Epithelial cell of prostate (primary cell): ENCODE data around the gene RAB20.
"Not testable (repeated sequence)": the region's sequence is repeated elsewhere in the genome, so short reads cannot be mapped to it uniquely, and the experiment has no call there.

Source experiments
- DNase-seq: peaks from one replicate; pipeline ENCODE4 v3.0.0-alpha.2; 2011; ENCODE audit warnings: low read depth, low spot score
- H3K27ac ChIP-seq: fragments of 450-650 bp; 2 replicates; pipeline ENCODE4 v1.5.1; 2017; ENCODE audit warnings: mild to moderate bottlenecking

The RAB20 gene

DNA sequence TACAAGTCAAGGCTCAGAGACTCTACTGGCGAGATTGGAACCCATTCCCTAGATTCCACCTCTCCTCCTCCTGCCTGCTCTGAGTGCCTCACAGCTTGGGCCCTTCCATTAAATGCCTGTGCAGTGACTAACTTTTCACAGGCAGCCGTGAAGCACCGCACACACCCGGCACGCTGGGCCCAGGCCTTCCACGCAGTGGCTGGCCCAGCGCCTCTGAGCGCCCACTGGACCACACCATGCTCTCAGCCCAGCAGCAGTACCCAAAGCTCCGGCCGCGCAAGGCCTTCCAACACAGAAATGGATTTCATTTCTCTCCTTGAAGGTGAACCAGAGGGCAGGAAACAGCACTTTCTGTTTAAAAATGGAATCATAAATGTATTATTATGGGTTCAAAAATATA lies 26.0 kb downstream of the RAB20 start:
- H3K27ac ChIP-seq = no peak overlapping the region
- DNase-seq = no peak

DNA sequence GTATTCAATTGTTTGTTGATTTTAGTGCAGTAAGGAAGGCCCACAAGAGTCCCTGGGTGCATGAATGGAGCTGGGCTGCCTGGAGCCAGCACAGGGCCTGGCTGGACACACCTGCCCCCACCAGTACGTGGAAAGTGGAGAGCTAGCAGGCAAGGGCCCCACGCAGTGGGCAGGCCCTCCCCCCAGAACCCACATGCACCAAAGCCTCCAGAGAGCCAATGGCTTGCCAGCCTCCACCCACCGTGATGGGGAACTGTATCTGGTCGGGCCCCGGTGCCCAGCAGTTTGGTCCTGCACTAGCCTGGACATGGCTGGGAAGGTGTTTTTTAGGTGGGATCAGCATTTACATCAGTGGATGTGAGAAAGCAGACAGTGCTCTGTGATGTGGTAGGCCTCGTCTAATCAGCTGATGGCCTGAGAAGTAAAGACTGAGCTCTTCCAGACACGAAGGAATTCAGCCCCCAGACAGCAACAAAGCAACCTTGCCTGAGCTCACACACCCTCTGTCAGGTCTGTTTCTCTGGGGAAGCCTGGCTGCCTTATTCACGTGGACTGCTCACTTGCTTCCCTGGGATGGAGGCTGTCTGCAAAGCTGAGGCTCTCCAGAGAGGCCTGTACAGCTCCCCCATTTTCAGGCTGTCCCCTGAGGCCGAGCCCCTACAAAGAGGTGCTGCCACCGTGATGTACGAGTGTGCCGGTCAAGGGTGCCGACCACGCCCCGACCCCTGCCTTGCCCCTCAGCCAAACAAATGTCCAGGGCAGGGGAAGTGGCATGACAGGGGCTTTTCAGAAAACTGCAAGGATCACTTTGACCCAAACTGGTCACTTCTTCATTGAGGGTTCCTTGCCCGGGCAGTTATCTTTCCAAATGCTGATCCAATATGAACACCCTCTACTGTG lies 27.5 kb downstream of the RAB20 start:
- H3K27ac ChIP-seq = no peak overlapping the region
- DNase-seq = no peak

DNA sequence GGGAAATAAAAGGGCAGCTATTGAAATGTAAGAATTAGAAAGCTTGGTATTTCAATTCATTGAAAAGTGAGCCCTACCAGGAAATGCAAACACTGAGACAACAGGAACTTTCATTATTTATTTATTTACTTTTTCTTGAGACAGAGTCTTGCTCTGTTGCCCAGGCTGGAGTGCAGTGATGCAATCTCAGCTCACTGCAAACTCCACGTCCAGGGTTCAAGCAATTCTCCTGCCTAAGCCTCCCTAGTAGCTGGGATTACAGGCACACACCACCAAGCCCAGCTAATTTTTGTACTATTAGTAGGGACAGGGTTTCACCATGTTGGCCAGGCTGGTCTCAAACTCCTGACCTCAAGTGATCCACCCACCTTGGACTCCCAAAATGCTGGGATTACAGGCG lies 29.3 kb downstream of the RAB20 start:
- not testable (repeated sequence) for H3K27ac ChIP-seq, DNase-seq

DNA sequence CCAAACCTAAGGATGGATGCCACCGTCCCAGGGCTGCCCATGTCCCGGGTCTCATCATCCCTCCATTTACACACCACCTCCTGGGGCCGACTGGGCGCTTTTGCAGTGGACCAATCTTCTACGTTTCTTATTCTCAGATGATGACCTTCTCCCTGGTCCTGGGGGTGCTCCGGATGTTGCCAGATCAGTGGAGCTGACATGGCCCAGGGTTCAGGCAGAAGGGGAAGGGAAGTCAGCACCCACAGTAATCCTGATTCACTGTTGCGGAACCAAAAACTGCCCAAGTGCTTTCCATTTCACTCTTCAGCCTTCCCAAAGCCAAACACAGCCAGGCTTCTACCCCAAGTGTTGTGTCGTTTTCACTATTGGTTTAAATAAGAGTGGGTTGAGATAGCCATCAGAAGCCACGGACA lies 29.8 kb downstream of the RAB20 start:
- DNase-seq = no peak
- no peak overlapping the region for H3K27ac ChIP-seq

DNA sequence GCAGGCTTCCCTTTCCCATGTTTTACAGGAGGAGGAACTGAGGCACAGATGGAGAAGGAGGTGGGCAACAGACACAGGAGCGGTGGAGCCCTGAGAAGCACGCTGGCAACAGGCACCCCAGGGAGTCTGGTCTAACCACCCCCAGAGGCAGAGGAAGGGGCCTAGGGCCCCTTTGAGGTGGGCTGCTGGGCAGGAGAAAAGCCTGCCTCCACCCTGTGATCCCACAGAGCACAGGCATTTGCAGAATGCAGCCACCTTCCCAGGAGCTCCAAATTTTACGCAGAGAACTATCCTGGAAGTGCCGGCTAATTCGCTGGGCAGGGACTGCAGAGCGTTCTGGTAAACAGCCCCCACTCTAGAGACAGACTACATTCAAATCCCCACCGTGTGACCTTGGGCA lies 30.4 kb downstream of the RAB20 start:
- no peak for DNase-seq
- H3K27ac ChIP-seq = no peak overlapping the region

DNA sequence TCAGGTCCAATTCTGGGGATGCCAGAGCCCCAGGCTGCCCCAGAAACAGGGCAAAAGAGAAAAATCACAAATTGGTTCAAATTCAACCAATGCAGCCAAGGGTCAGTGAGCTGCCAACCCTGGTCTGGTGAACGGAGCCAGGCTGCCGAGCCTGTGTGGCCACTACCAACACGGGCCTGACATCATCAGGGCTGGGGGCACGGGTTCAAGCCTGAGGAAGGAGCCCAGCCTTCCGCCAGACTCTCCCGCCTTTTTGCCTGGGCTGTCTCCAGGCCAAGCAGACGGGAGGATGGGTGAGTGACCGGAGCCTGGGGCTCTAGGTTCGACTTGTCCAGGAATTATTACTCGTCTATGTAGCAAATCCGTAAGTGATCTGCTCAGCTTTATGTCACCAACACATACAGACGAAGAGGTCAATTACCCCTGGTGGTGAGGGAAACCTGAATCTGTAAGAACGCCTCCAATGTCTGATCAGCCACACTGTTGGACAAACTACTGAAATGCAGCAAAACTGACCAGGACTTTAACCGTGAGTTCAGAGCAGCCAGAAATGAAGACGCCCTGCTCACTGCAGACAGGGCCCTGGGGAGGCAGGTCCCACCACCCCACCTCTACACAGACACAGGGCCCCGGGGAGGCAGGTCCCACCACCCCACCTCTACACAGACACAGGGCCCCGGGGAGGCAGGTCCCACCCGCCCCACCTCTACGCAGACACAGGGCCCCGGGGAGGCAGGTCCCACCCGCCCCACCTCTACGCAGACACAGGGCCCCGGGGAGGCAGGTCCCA lies 31.8 kb downstream of the RAB20 start:
- no peak for DNase-seq
- no peak overlapping the region for H3K27ac ChIP-seq

DNA sequence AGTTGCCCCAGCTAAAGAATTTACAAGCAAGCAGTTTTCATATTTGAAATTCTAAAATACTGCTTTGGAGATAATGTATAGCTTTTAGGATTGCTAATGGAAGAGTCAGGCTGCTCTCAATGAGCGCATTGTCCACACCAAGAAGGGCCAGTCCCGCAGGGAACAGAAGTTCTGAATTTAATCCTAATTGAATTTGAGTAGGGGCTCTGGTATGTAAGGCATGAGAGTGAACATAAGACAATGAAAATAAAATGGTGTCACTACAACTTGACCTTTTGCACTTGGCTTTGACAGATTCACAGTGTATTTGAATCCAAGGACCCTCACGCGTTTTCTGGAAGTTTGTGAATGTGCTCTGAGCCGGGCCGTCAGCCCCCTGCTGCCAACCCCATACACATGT lies 32.6 kb downstream of the RAB20 start:
- H3K27ac ChIP-seq = no peak overlapping the region
- DNase-seq = no peak

DNA sequence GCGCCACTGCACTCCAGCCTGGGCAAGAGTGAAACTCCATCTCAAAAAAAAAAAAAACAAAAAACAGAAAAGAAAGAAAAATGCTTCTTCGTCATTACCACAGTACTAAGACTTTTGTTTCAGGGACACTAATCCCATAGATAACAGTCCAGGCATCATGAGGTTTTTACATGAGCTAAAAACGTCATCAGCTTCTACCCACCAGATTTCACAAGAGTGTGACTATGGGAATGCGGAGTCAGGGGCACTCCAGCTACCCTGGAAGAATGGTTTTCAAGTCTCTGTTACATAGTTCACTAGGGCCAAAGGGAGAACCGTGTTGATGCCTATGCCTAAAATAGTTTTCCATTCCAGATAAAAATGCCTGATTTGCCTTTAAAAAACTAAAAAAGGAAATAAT lies 33.2 kb downstream of the RAB20 start:
- no peak overlapping the region for H3K27ac ChIP-seq
- no peak for DNase-seq

DNA sequence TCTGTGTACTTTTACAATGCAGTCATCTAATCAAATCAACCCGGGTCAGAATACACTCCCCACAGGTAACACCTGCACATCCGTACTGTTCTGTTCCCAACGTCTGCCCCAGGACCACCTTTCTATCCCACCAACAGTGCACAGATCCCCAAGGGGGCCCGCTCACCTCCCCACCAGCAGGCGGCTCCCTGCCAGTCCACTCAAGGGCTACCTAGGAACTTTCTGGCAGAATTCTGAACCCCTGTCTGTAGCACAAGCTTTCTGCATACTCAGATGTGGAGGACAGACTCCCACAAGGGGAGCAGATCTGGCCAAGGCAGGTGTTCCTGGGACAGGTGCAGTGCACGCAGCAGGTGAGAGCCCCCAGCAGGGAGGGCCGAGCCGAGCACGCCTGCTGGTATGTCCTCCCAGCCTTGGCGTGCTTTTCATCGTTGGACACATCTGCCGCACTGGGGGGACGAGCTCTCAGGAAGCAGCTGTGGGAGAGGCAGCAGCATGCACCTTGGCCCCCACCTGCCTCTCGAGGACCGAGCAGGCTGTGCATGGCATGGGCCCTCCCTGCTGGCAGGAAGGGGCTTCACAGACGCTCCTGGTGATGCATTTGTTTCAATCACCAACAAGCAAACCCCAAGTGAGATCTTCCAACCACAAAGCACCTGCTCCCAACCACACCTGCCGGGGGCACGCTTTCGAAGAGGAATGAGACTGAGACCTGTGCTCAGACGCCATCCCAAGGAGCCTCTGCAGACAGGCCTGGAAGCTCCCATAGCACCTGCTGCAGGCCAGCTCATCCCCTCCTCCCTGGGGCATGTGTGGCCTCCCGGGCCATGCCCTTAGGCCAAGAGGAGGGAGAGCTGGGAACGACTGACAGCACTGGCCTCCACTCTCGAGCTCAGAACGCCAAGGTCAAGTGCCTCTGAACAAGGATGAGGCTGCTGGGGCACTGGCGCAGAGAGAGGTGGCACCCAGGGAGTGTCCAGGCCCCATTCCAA lies 35.9 kb downstream of the RAB20 start:
- H3K27ac ChIP-seq = no peak overlapping the region
- DNase-seq = no peak

DNA sequence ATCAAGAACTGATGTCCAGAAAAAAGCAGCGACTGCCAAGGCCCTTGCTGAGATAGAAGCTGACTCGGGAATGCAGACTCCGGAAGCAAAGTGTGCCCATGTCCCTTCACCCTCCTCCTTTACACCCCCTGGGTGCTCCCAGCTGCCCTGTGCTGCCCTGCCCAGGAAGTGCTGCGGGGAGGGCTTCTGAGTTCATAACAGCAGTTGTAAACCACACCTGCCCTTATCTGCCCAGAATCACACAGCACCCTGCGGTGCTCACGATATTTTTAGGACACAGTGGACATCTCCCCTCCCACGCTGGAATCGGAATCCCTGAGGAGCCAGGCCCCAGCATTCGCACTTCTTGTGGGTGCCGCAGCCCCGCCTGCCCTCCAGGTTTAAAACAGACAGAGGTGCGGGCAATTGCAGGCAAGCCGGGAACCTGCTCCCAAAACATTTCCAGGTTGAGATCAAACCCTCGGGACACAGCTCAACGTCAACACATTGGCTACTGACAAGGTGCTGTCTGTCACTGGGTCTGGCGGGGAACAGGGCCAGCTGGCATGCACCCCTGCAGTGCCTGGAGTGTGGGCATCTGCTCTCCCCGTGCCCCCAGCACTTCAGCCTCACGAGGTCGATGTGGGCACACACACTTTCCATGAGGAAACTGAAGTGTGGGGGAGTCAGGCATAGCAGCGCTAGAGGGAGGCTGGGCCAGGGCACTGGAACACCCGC lies 36.8 kb downstream of the RAB20 start:
- no peak for DNase-seq
- no peak overlapping the region for H3K27ac ChIP-seq

DNA sequence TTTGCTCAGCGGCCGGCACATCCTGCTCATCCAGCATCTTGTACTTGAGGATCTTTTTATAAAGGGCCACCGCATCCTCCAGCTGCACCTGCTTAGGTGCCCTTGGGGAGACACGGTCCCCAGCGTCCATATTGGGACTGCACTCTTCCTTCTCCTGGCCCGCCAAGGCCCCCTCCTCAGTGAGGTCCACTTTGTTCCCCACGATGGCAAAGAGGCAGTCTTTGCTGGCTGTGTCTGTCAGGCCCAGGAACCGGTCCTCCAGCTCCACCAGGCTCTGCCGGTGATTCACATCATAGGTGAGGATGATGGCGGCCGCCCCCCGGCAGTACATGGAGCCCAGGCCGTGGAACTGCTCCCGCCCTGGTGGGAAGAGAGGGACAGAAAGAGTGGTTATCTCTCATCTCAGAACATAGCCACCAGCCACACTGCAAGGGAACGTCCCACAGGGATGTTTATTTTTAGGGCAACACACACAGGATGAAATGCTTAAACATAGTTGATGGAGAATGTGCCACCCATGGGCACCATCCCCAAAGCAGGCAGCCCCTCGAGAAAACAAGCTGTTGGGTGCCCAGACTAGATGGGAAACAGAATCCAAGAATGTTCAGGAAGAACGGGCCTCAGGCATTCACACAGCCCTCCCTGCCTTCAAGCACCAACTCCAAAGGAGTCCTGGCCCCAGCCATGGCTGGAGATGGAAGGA lies 37.5 kb downstream of the RAB20 start:
- H3K27ac ChIP-seq = no peak overlapping the region
- DNase-seq = no peak

DNA sequence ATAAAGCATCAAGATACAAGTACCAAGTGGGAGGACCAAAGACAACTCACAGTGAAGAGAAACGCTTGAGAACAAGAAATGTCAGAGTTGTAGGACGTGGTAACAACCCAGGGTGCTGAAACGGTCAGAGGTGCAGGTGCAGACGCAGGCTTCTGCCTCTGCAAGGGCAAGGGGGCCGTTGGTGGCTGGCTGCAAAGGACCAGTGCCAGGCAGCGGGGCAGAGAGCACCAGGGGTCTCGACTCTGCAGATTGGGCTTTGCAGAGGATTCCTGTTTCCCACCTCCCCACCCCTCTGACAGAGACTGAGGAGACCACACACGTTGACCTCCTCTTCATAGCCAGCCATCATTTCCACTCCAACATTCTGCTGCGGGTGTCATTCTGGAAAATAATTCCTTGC lies 38.3 kb downstream of the RAB20 start:
- no peak for DNase-seq
- no peak overlapping the region for H3K27ac ChIP-seq

DNA sequence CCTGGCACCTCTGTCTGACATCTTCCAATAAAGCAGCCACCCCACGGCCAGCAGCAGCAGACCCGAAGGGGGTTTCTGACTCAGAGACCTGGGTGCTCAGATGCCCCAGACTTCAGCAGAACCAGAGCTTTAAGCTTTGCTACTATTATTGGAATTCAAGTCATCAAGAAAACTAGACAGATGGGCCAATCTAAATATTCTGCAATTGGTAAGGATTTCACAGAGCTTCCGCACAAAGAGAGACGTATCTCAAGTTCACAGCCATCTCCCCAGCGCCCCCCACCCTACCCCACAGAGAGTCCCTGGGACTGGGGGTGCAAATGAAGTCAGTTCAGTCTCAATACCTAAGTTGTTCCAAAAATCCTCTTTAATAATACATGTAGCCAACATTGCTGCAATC lies 38.8 kb downstream of the RAB20 start:
- DNase-seq = no peak
- no peak overlapping the region for H3K27ac ChIP-seq

DNA sequence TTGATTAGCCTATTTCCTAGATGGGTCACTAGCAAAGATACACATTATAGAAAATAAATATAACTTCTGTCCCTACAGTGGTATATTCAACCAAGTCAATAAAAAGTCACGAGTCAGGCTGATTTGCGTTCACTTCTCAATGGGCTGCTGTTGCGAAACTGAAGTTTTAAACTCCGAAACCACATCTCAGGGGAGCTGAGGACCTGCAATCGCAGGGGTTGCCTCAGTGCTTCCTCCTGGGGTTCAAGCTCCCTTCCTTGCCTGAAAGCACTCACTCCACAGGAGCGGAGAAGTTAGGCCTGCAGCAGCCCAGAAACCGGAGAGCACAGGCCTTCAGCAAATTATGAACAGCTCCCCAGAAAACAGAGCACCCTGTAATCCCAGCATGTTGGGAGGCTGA lies 39.6 kb downstream of the RAB20 start:
- no peak overlapping the region for H3K27ac ChIP-seq
- no peak for DNase-seq

DNA sequence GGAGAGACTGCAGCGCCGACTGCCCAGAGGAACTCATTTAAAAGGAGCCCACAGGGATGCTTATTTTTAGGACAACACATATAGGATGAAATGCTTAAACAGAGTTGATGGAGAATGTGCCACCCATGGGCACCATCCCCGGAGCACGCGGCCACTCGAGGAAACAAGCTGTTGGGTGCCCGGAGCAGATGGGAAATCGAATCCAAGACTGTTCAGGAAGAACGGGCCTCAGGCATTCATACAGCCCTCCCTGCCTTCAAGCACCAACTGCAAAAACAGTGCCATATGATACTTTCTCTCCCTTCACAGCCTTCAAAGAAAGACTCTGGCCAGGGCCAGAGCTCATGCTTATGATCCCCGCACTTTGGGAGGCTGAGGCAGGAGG lies 40.2 kb downstream of the RAB20 start:
- no peak for DNase-seq
- H3K27ac ChIP-seq = no peak overlapping the region

DNA sequence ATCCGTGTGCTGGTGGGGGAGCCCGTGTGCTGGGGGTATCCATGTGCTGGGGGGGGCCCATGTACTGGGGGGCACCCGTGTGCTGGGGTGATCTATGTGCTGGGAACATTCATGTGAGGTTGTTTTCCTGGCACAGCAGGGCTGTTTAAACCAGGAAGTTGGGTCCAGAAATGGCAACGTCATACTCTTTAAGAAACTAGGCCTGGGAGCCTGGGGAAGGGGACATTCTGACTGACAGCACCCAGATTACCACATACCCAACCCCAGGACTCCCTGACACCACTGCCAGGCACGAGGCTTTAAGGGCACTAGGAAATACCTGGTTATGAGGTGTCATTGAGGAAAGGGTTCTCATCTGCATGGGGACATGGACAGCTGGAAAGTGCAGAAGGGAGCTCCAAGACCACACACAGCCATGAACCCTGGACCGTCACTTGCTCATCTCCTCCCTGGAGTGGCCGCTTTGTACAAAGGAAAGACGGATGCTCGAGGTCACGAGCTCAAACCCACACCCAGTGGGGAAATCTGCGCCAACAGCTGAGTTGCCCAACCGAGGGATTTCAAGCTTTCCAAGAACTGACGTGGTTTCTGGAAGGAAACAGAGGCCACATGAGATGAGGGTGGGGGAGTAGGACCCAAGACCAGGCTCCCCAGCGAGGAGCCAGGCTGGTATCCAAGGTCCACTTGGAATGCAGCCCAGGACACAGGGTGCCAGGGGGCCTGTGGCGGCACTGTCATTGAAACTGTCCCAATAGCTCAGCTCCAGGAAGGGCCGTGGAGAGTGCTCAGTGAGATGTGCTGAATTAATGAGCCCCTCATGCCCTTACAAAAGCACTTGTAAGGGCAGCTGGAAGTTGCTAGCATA lies 40.9 kb downstream of the RAB20 start:
- H3K27ac ChIP-seq = no peak overlapping the region
- no peak for DNase-seq

DNA sequence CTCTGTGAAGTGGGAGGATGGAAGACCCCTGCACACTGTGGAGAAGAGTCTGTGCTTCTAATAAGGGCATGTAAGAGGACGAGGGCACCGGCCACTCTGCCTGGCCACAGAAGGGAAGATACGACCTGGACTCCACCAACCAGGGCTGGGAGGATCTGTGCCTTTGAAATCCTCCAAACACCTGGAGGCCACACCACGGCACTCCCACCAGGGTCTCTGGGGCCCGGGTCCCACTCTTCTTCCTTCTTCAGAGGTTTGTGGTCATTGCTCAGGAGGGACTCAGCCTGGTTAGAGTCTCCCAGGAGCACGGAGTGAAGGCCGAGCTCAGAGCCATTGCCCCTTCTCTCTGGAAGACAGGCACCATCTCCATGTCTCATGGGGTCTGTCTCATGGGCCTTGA lies 42.0 kb downstream of the RAB20 start:
- DNase-seq = no peak
- no peak overlapping the region for H3K27ac ChIP-seq

DNA sequence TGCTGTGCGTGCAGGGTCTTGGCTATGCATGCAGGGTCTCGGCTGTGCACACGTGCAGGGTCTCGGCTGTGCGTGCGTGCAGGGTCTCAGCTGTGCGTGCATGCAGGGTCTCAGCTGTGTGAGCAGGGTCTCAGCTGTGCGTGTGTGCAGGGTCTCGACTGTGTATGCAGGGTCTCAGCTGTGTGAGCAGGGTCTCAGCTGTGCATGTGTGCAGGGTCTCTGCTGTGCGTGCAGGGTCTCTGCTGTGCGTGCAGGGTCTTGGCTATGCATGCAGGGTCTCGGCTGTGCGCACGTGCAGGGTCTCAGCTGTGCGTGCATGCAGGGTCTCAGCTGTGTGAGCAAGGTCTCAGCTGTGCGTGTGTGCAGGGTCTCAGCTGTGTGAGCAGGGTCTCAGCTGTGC lies 42.5 kb downstream of the RAB20 start:
- no peak for DNase-seq
- no peak overlapping the region for H3K27ac ChIP-seq
